SK-N-SH (cell line): ENCODE data around the gene RMDN2. TPM values are rescaled to one million over a fixed set of nuclear protein-coding genes. Genes with fewer than 3 reads are reported as not detected.

Experiments used
- CTCF ChIA-PET: fragments of 300-600, 350-600 bp; formaldehyde crosslinking; extraction: SDS; loops from one replicate; lab custom pipeline; 2021; lab: Yijun Ruan, JAX
- POLR2A ChIA-PET: fragments of 350-600 bp; sonication (Branson Sonifier 250); formaldehyde crosslinking; extraction: SDS; loops from one replicate; lab custom pipeline; 2020; ENCODE audit warnings: antibody characterized with exemption, inconsistent platforms; lab: Yijun Ruan, JAX
- DNase-seq: peaks from one replicate; pipeline ENCODE4 v3.0.0; 2012
- H2AFZ ChIP-seq: fragments of 200-600 bp; sonication (generic); 2 replicates; pipeline ENCODE4 v1.8.1; 2016; ENCODE audit warnings: antibody characterized with exemption, mild to moderate bottlenecking, low read depth
- H3F3A ChIP-seq: fragments of 200-600 bp; sonication (generic); replicated peaks from 2 replicates; pipeline ENCODE3; 2016; ENCODE audit warnings: antibody characterized with exemption, mild to moderate bottlenecking; ENCODE audit not compliant: insufficient read depth
- H3K27ac ChIP-seq, 2 experiments: fragments of 200-500 bp in 1 of 2; fragments of 200-600 bp in 1 of 2; sonication (Bioruptor generic) in 1 of 2; sonication (generic), shearing (Covaris generic) in 1 of 2; 2 replicates each; pipeline versions ENCODE4 v1.5.1 to v1.6.1; 2014 to 2016; ENCODE audit warnings: low read depth in 2 of 2, inconsistent platforms in 1 of 2, low read length in 1 of 2, mild to moderate bottlenecking in 1 of 2, mixed read lengths in 1 of 2
- H3K27me3 ChIP-seq: fragments of 200-600 bp; sonication (generic), shearing (Covaris generic); 2 replicates; pipeline ENCODE4 v1.6.1; 2016; ENCODE audit warnings: mixed run types; ENCODE audit not compliant: insufficient read depth
- H3K36me3 ChIP-seq, 2 experiments: fragments of 200-500 bp in 1 of 2; fragments of 200-600 bp in 1 of 2; sonication (Bioruptor generic) in 1 of 2; sonication (generic) in 1 of 2; replicated peaks in 1 of 2; 2 replicates each; pipeline versions ENCODE3 to v1.5.1; 2014 to 2016; ENCODE audit warnings: low read length in 1 of 2, mild to moderate bottlenecking in 1 of 2; ENCODE audit not compliant: insufficient read depth in 2 of 2, control insufficient read depth in 1 of 2
- H3K4me1 ChIP-seq, 2 experiments: fragments of 200-500 bp in 1 of 2; fragments of 200-600 bp in 1 of 2; sonication (Bioruptor generic) in 1 of 2; sonication (generic), shearing (Covaris generic) in 1 of 2; 2 replicates each; pipeline versions ENCODE4 v1.5.1 to v1.6.1; 2014 to 2016; ENCODE audit warnings: low read depth in 1 of 2, low read length in 1 of 2, mixed run types in 1 of 2; ENCODE audit not compliant: insufficient read depth in 2 of 2, control insufficient read depth in 1 of 2
- H3K4me2 ChIP-seq: fragments of 200-600 bp; sonication (generic), shearing (Covaris generic); 2 replicates; pipeline ENCODE4 v1.6.1; 2017; ENCODE audit warnings: mixed run types
- H3K4me3 ChIP-seq, 2 experiments: fragments of 200-500 bp in 1 of 2; fragments of 200-600 bp in 1 of 2; sonication (Bioruptor generic) in 1 of 2; sonication (generic), shearing (Covaris generic) in 1 of 2; 2 replicates each; pipeline versions ENCODE4 v1.5.1 to v1.8.1; 2014 to 2016; ENCODE audit warnings: low read depth in 2 of 2, inconsistent platforms in 1 of 2, low read length in 1 of 2, mild to moderate bottlenecking in 1 of 2, mixed read lengths in 1 of 2, moderate library complexity in 1 of 2
- H3K79me2 ChIP-seq: fragments of 200-600 bp; sonication (generic); 2 replicates; pipeline ENCODE4 v1.8.1; 2017; ENCODE audit warnings: mild to moderate bottlenecking; ENCODE audit not compliant: insufficient read depth
- H3K9ac ChIP-seq: fragments of 200-600 bp; sonication (generic); 2 replicates; pipeline ENCODE4 v1.6.1; 2017; ENCODE audit warnings: mixed run types
- H3K9me2 ChIP-seq: fragments of 200-600 bp; sonication (generic); 2 replicates; pipeline ENCODE4 v1.6.1; 2017; ENCODE audit warnings: mixed run types
- H3K9me3 ChIP-seq: fragments of 200-600 bp; sonication (generic); 2 replicates; pipeline ENCODE4 v1.6.1; 2017; ENCODE audit warnings: mixed run types, mild to moderate bottlenecking, moderate library complexity
- H4K20me1 ChIP-seq: fragments of 200-600 bp; sonication (generic); 2 replicates; pipeline ENCODE4 v1.6.1; 2017; ENCODE audit warnings: mild to moderate bottlenecking, mixed run types; ENCODE audit not compliant: insufficient read depth
- CHD2 ChIP-seq: fragments of 150-350 bp; IDR thresholded peaks from 2 replicates; pipeline ENCODE4 v1.6.1; 2018; ENCODE audit warnings: low read length; ENCODE audit not compliant: partially characterized antibody
- CTCF ChIP-seq: fragments of 200-600 bp; sonication (generic); IDR thresholded peaks from 2 replicates; pipeline ENCODE4 v1.6.1; 2017; ENCODE audit warnings: antibody characterized with exemption, mild to moderate bottlenecking, moderate library complexity
- FOSL2 ChIP-seq: IDR thresholded peaks from 2 replicates; pipeline ENCODE4 v1.4.0; 2012; ENCODE audit warnings: low read depth, mild to moderate bottlenecking, moderate library complexity, borderline replicate concordance
- JUND ChIP-seq: IDR thresholded peaks from 2 replicates; pipeline ENCODE4 v1.4.0; 2012
- MAX ChIP-seq: IDR thresholded peaks from 2 replicates; pipeline ENCODE4 v1.4.0; 2012; ENCODE audit warnings: low read depth
- MXI1 ChIP-seq: IDR thresholded peaks from 2 replicates; pipeline ENCODE4 v1.6.1; 2012; ENCODE audit warnings: mild to moderate bottlenecking, low read depth, low read length, improper control_type of control experiment
- POLR2AphosphoS5 ChIP-seq: IDR thresholded peaks from 2 replicates; pipeline ENCODE4 v1.6.1; 2012; ENCODE audit warnings: low read depth, low read length
- RCOR1 ChIP-seq: fragments of 150-350 bp; IDR thresholded peaks from 2 replicates; pipeline ENCODE4 v1.6.1; 2017; ENCODE audit warnings: antibody characterized with exemption, low read length
- TAF1 ChIP-seq: IDR thresholded peaks from 2 replicates; pipeline ENCODE4 v1.6.1; 2012; ENCODE audit warnings: low read depth, mild to moderate bottlenecking, low read length, moderate library complexity, borderline replicate concordance
- WGBS: methylation state at CpG from one replicate; pipeline ENCODE4 v1.1.6; 2017; ENCODE audit warnings: low lambda C conversion rate; 5-methylcytosine and 5-hydroxymethylcytosine counted together
- polyA plus RNA-seq, 3 experiments: library from polyadenylated mRNA; depleted of rRNA; stranded (reverse); fragments of >200 nt; gene quantifications; 2 replicates each; pipeline ENCODE4 v1.2.3, GENCODE V29; 2012
- TF ChIP-seq, protein P1 (sequence below): IDR thresholded peaks from 2 replicates; pipeline ENCODE4 v1.6.1; 2012; ENCODE audit warnings: mild to moderate bottlenecking, low read depth, low read length, moderate library complexity

Gene RMDN2
- polyA plus RNA-seq, 1 of the 3 experiments (the other 2 are of a cell fraction), result 7.3 TPM

DNA sequence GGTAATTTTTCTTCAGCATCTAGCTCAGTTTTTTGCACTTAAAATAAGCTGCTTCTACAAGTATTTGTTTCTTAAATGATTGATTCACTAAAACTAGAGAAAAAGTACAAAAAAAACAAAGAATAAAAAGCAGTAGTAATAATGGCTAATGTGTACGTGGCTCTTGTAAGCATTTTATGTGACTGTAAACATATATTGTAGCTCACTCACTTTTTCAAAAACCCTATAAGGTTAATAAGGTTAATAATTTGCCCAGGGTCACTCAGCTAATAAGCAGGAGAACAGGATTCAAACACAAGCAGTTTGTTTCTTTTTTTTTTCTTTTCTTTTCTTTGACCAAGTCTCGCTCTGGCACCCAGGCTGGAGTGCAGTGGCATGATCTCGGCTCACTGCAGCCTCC is 67.5 kb downstream of the RMDN2 start:
- no peaks in the 10 kb centered on the region for H3K79me2 ChIP-seq
- POLR2A ChIA-PET, result interaction anchor here (0.6 kb wide), 1 partner anchor 65 kb away, joined by 3 read pairs; no protein-coding TSS in a partner anchor

More for the DNA sequence above, 67.5 kb downstream of the RMDN2 start:
- H3K4me1 ChIP-seq, result no peaks in the 10 kb centered on the region
- H2AFZ ChIP-seq, result no peak overlapping the region
- H4K20me1 ChIP-seq, result no peaks in the 10 kb centered on the region
- CTCF ChIA-PET, result interaction anchor here (0.5 to 5.1 kb wide), 10 partner anchors 10 to 597 kb away, joined by 3 to 27 read pairs (median 4); partner anchors contain the start of gene CYP1B1
- no peak overlapping the region for H3K9ac ChIP-seq
- no peak overlapping the region for H3K27ac ChIP-seq
- H3K4me3 ChIP-seq, result no peak overlapping the region
- peaks cover 5% of the 10 kb centered on the region for H3F3A ChIP-seq
- no peak overlapping the region for H3K4me2 ChIP-seq
- peaks cover 0 to 30% of the 10 kb centered on the region in 2 experiments for H3K36me3 ChIP-seq
- no peak for DNase-seq
- H3K9me2 ChIP-seq, result no peaks in the 10 kb centered on the region
- TF ChIP-seq MXI1, result no peak
- TF ChIP-seq, protein P1, sequence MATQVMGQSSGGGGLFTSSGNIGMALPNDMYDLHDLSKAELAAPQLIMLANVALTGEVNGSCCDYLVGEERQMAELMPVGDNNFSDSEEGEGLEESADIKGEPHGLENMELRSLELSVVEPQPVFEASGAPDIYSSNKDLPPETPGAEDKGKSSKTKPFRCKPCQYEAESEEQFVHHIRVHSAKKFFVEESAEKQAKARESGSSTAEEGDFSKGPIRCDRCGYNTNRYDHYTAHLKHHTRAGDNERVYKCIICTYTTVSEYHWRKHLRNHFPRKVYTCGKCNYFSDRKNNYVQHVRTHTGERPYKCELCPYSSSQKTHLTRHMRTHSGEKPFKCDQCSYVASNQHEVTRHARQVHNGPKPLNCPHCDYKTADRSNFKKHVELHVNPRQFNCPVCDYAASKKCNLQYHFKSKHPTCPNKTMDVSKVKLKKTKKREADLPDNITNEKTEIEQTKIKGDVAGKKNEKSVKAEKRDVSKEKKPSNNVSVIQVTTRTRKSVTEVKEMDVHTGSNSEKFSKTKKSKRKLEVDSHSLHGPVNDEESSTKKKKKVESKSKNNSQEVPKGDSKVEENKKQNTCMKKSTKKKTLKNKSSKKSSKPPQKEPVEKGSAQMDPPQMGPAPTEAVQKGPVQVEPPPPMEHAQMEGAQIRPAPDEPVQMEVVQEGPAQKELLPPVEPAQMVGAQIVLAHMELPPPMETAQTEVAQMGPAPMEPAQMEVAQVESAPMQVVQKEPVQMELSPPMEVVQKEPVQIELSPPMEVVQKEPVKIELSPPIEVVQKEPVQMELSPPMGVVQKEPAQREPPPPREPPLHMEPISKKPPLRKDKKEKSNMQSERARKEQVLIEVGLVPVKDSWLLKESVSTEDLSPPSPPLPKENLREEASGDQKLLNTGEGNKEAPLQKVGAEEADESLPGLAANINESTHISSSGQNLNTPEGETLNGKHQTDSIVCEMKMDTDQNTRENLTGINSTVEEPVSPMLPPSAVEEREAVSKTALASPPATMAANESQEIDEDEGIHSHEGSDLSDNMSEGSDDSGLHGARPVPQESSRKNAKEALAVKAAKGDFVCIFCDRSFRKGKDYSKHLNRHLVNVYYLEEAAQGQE, result no peak
- no peak for TF ChIP-seq CHD2
- TF ChIP-seq JUND, result no peak
- TF ChIP-seq TAF1, result no peak
- TF ChIP-seq RCOR1, result no peak
- TF ChIP-seq FOSL2, result no peak
- TF ChIP-seq CTCF, result no peak
- TF ChIP-seq MAX, result no peak
- no peak for TF ChIP-seq POLR2AphosphoS5
- TF ChIP-seq, all 33 proteins: peak for 0
- 89% methylated on average over 3 of the region's 3 CpGs for WGBS
- H3K27me3 ChIP-seq, result no peaks in the 10 kb centered on the region
- H3K9me3 ChIP-seq, result no peaks in the 10 kb centered on the region
